Neural cell (in vitro differentiated cells): ENCODE data around the gene SARNP. TPM values are rescaled to one million over a fixed set of nuclear protein-coding genes. Genes with fewer than 3 reads are reported as not detected.

Experiments
- H2AFZ ChIP-seq: fragments of 200-600, 300-800 bp; sonication (generic), shearing (Covaris generic); 2 replicates; pipeline ENCODE4 v1.6.0; 2014; ENCODE audit warnings: low read depth, mild to moderate bottlenecking, antibody characterized with exemption, low read length, moderate library complexity
- H3F3A ChIP-seq: fragments of 200-600 bp; shearing (Covaris generic); 2 replicates; pipeline ENCODE4 v1.6.1; 2016; ENCODE audit warnings: mild to moderate bottlenecking, moderate library complexity, mixed read lengths, antibody characterized with exemption, low read length; ENCODE audit not compliant: insufficient read depth, poor library complexity, severe bottlenecking
- H3K27ac ChIP-seq: fragments of 200-600, 300-800 bp; sonication (generic), shearing (Covaris generic); 2 replicates; pipeline ENCODE4 v1.5.1; 2014; ENCODE audit warnings: mild to moderate bottlenecking, low read length, moderate library complexity
- H3K27me3 ChIP-seq: fragments of 300-800, 200-600 bp; sonication (generic), shearing (Covaris generic); 2 replicates; pipeline ENCODE4 v1.6.0; 2014; ENCODE audit warnings: mild to moderate bottlenecking, low read depth, low read length, moderate library complexity; ENCODE audit not compliant: insufficient read depth
- H3K36me3 ChIP-seq: fragments of 300-800, 200-600 bp; sonication (generic), shearing (Covaris generic); 2 replicates; pipeline ENCODE4 v1.5.1; 2014; ENCODE audit warnings: mild to moderate bottlenecking, antibody characterized with exemption, low read length, moderate library complexity; ENCODE audit not compliant: insufficient read depth
- H3K4me2 ChIP-seq: fragments of 300-800, 200-600 bp; sonication (generic), shearing (Covaris generic); 2 replicates; pipeline ENCODE4 v1.6.0; 2014; ENCODE audit warnings: mild to moderate bottlenecking, low read length
- H3K4me3 ChIP-seq: fragments of 300-800, 200-600 bp; sonication (generic), shearing (Covaris generic); 2 replicates; pipeline ENCODE4 v1.5.1; 2014; ENCODE audit warnings: mild to moderate bottlenecking, low read length, moderate library complexity
- H3K79me2 ChIP-seq: fragments of 200-600 bp; shearing (Covaris generic); replicated peaks from 2 replicates; pipeline ENCODE4 v1.6.0; 2014; ENCODE audit warnings: mild to moderate bottlenecking, low read length, moderate library complexity; ENCODE audit not compliant: insufficient read depth
- H3K9ac ChIP-seq: fragments of 300-800, 200-600 bp; sonication (generic), shearing (Covaris generic); 2 replicates; pipeline ENCODE4 v1.6.1; 2016; ENCODE audit warnings: mild to moderate bottlenecking, low read length, mixed read lengths
- H3K9me2 ChIP-seq: fragments of 200-600 bp; shearing (Covaris generic); 2 replicates; pipeline ENCODE4 v1.6.1; 2016; ENCODE audit warnings: mild to moderate bottlenecking, low read length, mixed read lengths; ENCODE audit not compliant: insufficient read depth
- H3K9me3 ChIP-seq: fragments of 200-600, 300-800 bp; sonication (generic), shearing (Covaris generic); 2 replicates; pipeline ENCODE4 v1.6.1; 2016; ENCODE audit warnings: mild to moderate bottlenecking, mixed run types, low read length, moderate library complexity, mixed read lengths
- H4K20me1 ChIP-seq: fragments of 200-600 bp; shearing (Covaris generic); 2 replicates; pipeline ENCODE4 v1.6.1; 2016; ENCODE audit warnings: mild to moderate bottlenecking, mixed run types; ENCODE audit not compliant: insufficient read depth
- EP300 ChIP-seq: fragments of 450-650 bp; conservative IDR thresholded peaks from 2 replicates; pipeline ENCODE4 v1.6.1; 2014; ENCODE audit warnings: antibody characterized with exemption, mild to moderate bottlenecking, moderate library complexity; ENCODE audit not compliant: poor library complexity, severe bottlenecking
- EZH2 ChIP-seq: fragments of 200-600, 300-800 bp; shearing (Covaris generic), sonication (generic); IDR thresholded peaks from 2 replicates; pipeline ENCODE4 v1.6.1; 2014; ENCODE audit warnings: antibody characterized with exemption, low read length, borderline replicate concordance, mild to moderate bottlenecking; ENCODE audit not compliant: insufficient read depth, poor library complexity, severe bottlenecking
- MXI1 ChIP-seq: fragments of 450-650 bp; conservative IDR thresholded peaks from 2 replicates; pipeline ENCODE4 v1.6.1; 2014; ENCODE audit warnings: antibody characterized with exemption, mild to moderate bottlenecking; ENCODE audit not compliant: poor library complexity, severe bottlenecking
- POLR2AphosphoS5 ChIP-seq: IDR thresholded peaks from 2 replicates; pipeline ENCODE4 v1.6.1; 2012
- RAD21 ChIP-seq: fragments of 450-650 bp; conservative IDR thresholded peaks from 2 replicates; pipeline ENCODE4 v1.6.1; 2014; ENCODE audit warnings: antibody characterized with exemption, mild to moderate bottlenecking, moderate library complexity
- SMC3 ChIP-seq: fragments of 450-650 bp; conservative IDR thresholded peaks from 2 replicates; pipeline ENCODE4 v1.6.1; 2014; ENCODE audit warnings: antibody characterized with exemption, mild to moderate bottlenecking, moderate library complexity; ENCODE audit not compliant: poor library complexity
- TAF1 ChIP-seq: IDR thresholded peaks from 2 replicates; pipeline ENCODE4 v1.6.1; 2012; ENCODE audit warnings: low read depth
- polyA plus RNA-seq: library from polyadenylated mRNA; depleted of rRNA; stranded (reverse); fragments of >200 nt; gene quantifications from 2 replicates; pipeline ENCODE4 v1.2.3, GENCODE V29; 2014
- TF ChIP-seq, protein P1 (sequence below): IDR thresholded peaks from 2 replicates; pipeline ENCODE4 v1.6.1; 2012; ENCODE audit warnings: borderline replicate concordance
- TF ChIP-seq, protein P2 (sequence below): fragments of 450-650 bp; IDR thresholded peaks from 2 replicates; pipeline ENCODE4 v1.5.1; 2014; ENCODE audit warnings: antibody characterized with exemption, mild to moderate bottlenecking, moderate library complexity; ENCODE audit not compliant: poor library complexity, severe bottlenecking

SARNP gene
- polyA plus RNA-seq, 1 donor from 2014 or later: 332 TPM

DNA sequence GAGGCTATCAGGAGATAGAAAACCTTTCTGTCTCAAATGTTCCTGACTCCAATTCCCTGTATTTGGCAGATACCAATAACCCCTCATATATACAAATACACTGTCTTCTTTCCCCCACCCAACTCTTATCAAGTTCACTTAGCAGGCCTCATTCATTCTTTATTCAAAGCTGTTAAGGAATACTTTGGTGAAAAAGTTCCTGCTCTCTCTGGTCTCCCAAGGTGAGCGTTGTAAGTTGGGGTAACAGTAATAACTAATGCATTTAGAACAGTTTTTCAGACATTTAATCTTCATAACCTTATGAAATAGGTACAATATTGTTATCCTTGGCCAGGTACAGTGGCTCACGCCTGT, 78.5 kb downstream of the SARNP start:
- Histone ChIP-seq H3K9me2 (no peaks in the 10 kb centered on the region), H4K20me1 (no peaks in the 10 kb centered on the region), H3K36me3 (no peaks in the 10 kb centered on the region), H3K79me2 (peaks cover 13% of the 10 kb centered on the region), H3K27me3 (no peaks in the 10 kb centered on the region), H2AFZ (no peak overlapping the region), H3K4me2 (no peak overlapping the region), H3K4me3 (peak overlapping the region; percentile 69), H3F3A (peaks cover 12% of the 10 kb centered on the region), H3K9me3 (no peaks in the 10 kb centered on the region), H3K9ac (no peak overlapping the region), H3K27ac (no peak overlapping the region)
- TF ChIP-seq POLR2AphosphoS5 (no peak), MXI1 (no peak), EP300 (no peak), TAF1 (no peak), RAD21 (no peak), SMC3 (no peak), EZH2 (no peak)
- TF ChIP-seq, protein P1, sequence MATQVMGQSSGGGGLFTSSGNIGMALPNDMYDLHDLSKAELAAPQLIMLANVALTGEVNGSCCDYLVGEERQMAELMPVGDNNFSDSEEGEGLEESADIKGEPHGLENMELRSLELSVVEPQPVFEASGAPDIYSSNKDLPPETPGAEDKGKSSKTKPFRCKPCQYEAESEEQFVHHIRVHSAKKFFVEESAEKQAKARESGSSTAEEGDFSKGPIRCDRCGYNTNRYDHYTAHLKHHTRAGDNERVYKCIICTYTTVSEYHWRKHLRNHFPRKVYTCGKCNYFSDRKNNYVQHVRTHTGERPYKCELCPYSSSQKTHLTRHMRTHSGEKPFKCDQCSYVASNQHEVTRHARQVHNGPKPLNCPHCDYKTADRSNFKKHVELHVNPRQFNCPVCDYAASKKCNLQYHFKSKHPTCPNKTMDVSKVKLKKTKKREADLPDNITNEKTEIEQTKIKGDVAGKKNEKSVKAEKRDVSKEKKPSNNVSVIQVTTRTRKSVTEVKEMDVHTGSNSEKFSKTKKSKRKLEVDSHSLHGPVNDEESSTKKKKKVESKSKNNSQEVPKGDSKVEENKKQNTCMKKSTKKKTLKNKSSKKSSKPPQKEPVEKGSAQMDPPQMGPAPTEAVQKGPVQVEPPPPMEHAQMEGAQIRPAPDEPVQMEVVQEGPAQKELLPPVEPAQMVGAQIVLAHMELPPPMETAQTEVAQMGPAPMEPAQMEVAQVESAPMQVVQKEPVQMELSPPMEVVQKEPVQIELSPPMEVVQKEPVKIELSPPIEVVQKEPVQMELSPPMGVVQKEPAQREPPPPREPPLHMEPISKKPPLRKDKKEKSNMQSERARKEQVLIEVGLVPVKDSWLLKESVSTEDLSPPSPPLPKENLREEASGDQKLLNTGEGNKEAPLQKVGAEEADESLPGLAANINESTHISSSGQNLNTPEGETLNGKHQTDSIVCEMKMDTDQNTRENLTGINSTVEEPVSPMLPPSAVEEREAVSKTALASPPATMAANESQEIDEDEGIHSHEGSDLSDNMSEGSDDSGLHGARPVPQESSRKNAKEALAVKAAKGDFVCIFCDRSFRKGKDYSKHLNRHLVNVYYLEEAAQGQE: no peak
- TF ChIP-seq, protein P2, sequence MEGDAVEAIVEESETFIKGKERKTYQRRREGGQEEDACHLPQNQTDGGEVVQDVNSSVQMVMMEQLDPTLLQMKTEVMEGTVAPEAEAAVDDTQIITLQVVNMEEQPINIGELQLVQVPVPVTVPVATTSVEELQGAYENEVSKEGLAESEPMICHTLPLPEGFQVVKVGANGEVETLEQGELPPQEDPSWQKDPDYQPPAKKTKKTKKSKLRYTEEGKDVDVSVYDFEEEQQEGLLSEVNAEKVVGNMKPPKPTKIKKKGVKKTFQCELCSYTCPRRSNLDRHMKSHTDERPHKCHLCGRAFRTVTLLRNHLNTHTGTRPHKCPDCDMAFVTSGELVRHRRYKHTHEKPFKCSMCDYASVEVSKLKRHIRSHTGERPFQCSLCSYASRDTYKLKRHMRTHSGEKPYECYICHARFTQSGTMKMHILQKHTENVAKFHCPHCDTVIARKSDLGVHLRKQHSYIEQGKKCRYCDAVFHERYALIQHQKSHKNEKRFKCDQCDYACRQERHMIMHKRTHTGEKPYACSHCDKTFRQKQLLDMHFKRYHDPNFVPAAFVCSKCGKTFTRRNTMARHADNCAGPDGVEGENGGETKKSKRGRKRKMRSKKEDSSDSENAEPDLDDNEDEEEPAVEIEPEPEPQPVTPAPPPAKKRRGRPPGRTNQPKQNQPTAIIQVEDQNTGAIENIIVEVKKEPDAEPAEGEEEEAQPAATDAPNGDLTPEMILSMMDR: no peak

DNA sequence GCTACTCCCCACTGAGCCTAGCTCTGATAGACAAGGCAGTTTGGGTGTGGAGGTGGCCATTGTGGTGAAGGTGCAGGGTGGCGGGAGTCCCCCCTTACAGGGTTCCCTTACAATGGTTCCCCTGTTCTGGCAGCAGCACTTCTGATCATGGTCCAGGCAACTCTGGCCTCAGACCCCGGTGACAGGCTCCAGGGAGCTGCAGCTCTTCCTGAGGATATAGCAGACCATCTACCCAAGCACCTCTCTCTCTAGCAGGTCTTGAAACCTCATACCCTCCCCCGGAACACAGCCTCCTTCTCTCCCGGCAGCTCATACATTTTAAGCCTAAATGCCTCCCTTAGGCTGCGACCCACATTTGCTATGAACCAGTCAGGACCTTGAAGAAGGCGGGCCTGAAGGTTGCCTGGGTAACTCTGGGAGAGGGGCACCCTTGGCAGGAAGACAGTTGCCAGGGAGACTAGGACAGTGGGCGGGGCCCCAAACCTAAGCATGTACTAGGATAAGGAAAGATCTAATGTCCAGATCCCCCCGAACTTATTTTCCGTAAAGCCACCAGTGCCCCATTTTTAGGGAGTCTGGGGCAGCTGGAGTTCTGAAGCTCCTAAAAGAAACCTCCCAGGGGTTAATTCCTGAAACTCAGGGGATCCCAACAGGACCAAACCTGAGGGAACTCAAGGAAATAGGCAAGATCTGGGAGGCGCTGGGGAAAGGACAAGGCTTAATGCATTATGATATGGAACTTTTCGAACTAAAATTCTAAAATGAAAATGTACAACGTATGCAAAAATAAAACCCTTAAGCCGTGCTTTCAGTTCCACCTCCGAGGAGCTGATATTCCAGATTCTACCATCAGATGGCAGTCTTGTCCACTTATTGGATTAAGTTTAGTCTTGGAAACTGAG, 79.2 kb downstream of the SARNP start:
- H3F3A ChIP-seq: peaks cover 9% of the 10 kb centered on the region
- TF ChIP-seq POLR2AphosphoS5: peak; percentile 84
- TF ChIP-seq SMC3: peak; percentile 87
- no peak for TF ChIP-seq EZH2
- TF ChIP-seq TAF1: no peak
- TF ChIP-seq, protein P2: peak; percentile 95
- TF ChIP-seq MXI1: peak; percentile 65
- TF ChIP-seq RAD21: peak; percentile 91
- peak; percentile 11 for TF ChIP-seq EP300
- TF ChIP-seq, protein P1: peak; percentile 30
- no peaks in the 10 kb centered on the region for H3K27me3 ChIP-seq
- H3K27ac ChIP-seq: peak overlapping the region; percentile 97
- H3K4me3 ChIP-seq: peak overlapping the region; percentile 69
- peak overlapping the region; percentile 87 for H3K9ac ChIP-seq
- peak overlapping the region; percentile 96 for H3K4me2 ChIP-seq
- peak overlapping the region; percentile 77 for H2AFZ ChIP-seq
- peaks cover 7% of the 10 kb centered on the region for H3K79me2 ChIP-seq
- H3K9me3 ChIP-seq: no peaks in the 10 kb centered on the region
- H4K20me1 ChIP-seq: no peaks in the 10 kb centered on the region
- H3K9me2 ChIP-seq: no peaks in the 10 kb centered on the region
- H3K36me3 ChIP-seq: no peaks in the 10 kb centered on the region
